ENCODE data around the gene ORC6.

DNA sequence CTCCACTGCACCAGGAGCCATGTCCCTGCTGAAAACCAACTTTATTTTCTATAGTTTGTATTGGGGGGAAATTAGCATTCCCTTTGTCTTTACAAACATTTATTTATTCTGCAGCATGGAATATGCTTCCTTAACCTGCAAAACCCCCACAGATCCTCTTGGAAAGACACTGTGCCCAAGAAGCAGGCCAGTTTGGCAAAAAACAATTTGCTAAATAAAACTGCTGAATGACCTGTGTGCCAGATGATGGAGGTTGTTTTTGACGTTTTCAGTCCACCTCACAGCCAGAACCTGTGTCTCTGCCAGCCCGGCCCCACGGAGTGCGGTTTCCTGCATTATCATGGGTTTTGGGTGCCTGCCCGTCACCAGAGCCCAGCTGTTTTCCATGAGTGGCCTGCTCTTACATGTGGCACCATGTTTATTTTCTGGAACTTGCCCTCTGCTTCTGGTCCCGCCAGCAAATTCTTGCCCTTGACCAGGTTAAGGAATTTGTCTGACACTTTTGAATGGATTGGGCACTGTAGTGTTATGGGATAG, 26.4 kb downstream of the ORC6 start:
- TF ChIP-seq, protein P1, sequence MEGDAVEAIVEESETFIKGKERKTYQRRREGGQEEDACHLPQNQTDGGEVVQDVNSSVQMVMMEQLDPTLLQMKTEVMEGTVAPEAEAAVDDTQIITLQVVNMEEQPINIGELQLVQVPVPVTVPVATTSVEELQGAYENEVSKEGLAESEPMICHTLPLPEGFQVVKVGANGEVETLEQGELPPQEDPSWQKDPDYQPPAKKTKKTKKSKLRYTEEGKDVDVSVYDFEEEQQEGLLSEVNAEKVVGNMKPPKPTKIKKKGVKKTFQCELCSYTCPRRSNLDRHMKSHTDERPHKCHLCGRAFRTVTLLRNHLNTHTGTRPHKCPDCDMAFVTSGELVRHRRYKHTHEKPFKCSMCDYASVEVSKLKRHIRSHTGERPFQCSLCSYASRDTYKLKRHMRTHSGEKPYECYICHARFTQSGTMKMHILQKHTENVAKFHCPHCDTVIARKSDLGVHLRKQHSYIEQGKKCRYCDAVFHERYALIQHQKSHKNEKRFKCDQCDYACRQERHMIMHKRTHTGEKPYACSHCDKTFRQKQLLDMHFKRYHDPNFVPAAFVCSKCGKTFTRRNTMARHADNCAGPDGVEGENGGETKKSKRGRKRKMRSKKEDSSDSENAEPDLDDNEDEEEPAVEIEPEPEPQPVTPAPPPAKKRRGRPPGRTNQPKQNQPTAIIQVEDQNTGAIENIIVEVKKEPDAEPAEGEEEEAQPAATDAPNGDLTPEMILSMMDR (IDR thresholded peaks at IDR 0.05) = no peak
- TF ChIP-seq POLR2A (IDR thresholded peaks at IDR 0.05) = no peak

Measured in body of pancreas (tissue), 4 donors.